Upper lobe of left lung (tissue), 4 donors: ENCODE measurements around the gene USP47.

Experiments used
- POLR2A ChIP-seq, 4 donors: fragments of 450-650 bp; IDR thresholded peaks; one replicate each; pipeline ENCODE4 v1.5.1; 2016 to 2017; ENCODE audit warnings: antibody characterized with exemption in 4 of 4, mild to moderate bottlenecking in 2 of 4
- TF ChIP-seq, protein P1 (sequence below), 6 experiments: fragments of 450-650 bp in 4 of 6; fragments of 200-600 bp in 2 of 6; sonication (generic) in 2 of 6; IDR thresholded peaks; one replicate each; pipeline ENCODE4 v1.5.1; 2016 to 2019; ENCODE audit warnings: antibody characterized with exemption in 6 of 6

DNA sequence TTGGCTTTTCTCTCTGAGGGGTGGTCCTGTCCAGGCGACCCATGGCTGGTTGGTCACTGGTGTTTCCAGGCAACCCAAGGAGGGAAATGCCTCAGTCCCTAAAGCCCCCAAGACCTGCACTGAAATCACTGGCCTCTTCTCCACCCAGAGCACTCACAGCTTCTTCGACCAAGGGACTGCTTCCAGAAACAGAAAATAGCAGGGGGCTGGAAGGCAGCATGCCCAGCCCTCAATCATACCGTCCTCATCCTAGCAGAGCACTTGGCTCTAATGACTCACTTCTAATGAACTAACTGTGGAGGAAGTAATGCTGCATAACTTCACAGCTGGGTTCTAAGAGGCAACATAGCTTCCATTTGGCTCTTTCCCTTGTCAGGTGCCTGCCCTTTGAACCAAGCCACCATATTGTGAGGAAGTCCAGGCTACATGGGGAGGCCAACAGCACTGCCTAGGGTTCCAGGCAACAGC, 139.1 kb downstream of the USP47 start:
- TF ChIP-seq, protein P1, sequence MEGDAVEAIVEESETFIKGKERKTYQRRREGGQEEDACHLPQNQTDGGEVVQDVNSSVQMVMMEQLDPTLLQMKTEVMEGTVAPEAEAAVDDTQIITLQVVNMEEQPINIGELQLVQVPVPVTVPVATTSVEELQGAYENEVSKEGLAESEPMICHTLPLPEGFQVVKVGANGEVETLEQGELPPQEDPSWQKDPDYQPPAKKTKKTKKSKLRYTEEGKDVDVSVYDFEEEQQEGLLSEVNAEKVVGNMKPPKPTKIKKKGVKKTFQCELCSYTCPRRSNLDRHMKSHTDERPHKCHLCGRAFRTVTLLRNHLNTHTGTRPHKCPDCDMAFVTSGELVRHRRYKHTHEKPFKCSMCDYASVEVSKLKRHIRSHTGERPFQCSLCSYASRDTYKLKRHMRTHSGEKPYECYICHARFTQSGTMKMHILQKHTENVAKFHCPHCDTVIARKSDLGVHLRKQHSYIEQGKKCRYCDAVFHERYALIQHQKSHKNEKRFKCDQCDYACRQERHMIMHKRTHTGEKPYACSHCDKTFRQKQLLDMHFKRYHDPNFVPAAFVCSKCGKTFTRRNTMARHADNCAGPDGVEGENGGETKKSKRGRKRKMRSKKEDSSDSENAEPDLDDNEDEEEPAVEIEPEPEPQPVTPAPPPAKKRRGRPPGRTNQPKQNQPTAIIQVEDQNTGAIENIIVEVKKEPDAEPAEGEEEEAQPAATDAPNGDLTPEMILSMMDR (IDR thresholded peaks at IDR 0.05): no peak
- TF ChIP-seq POLR2A (IDR thresholded peaks at IDR 0.05): no peak
